Ascending aorta (tissue), 2 donors: ENCODE measurements around the gene RAMP1. TPM values are rescaled to one million over a fixed set of nuclear protein-coding genes. Genes with fewer than 3 reads are reported as not detected.
A peak's percentile ranks its signal among the peaks of the same experiment; 100 is the strongest.

Experiments
- DNase-seq, 2 donors: peaks; one replicate each; pipeline ENCODE4 v3.0.0-alpha.2; 2019; ENCODE audit warnings: low spot score in 2 of 2
- H3K27ac ChIP-seq, 2 donors: fragments of 200-600 bp; sonication (generic); one replicate each; pipeline ENCODE4 v1.5.1; 2016 to 2017; ENCODE audit warnings: mild to moderate bottlenecking in 1 of 2
- H3K27me3 ChIP-seq: fragments of 200-600 bp; sonication (generic); one replicate; pipeline ENCODE4 v1.5.1; 2017
- H3K36me3 ChIP-seq, 2 donors: fragments of 200-600 bp; sonication (generic); one replicate each; pipeline ENCODE4 v1.5.1; 2016
- H3K4me1 ChIP-seq, 2 donors: fragments of 200-600 bp; sonication (generic); one replicate each; pipeline ENCODE4 v1.5.1; 2016 to 2017; ENCODE audit warnings: mild to moderate bottlenecking in 1 of 2
- H3K4me3 ChIP-seq, 2 donors: fragments of 200-600 bp; sonication (generic); one replicate each; pipeline ENCODE4 v1.5.1; 2016 to 2017; ENCODE audit warnings: mild to moderate bottlenecking in 1 of 2
- H3K9me3 ChIP-seq, 2 donors: fragments of 200-600 bp; sonication (generic); one replicate each; pipeline ENCODE4 v1.5.1; 2016
- CTCF ChIP-seq, 3 experiments: fragments of 200-600 bp in 2 of 3; fragments of 450-650 bp in 1 of 3; sonication (generic) in 2 of 3; IDR thresholded peaks; one replicate each; pipeline ENCODE4 v1.5.1; 2016 to 2019; ENCODE audit warnings: antibody characterized with exemption in 3 of 3, mild to moderate bottlenecking in 1 of 3, moderate library complexity in 1 of 3
- intact Hi-C: fragments of 100-400 bp; cut with DNase I; formaldehyde crosslinking; loops from one replicate; pipeline ENCODE4 v1.15.1; 2023
- total RNA-seq: library from RNA; depleted of rRNA; stranded (reverse); fragments of >200 nt; gene quantifications from one replicate; pipeline ENCODE4 v1.1.0, GENCODE V29; 2016

The RAMP1 gene
- 191 TPM for total RNA-seq

GRCh38 chr2:237859533-237860272 is at the start of gene RAMP1:
RAMP1 (plus strand) TSS chr2:237859623; CDS start chr2:237859676, 53 bp downstream.
- intact Hi-C loops, result loop anchor here (1.0 to 10.0 kb wide), 6 partner anchors 46 to 403 kb away; partner anchors contain the start of gene HES6
- H3K4me1 ChIP-seq, result peaks cover 4 to 39% of the 10 kb centered on the region in 2 donors

GRCh38 chr2:237815637-237816036 is 43.8 kb upstream of the RAMP1 start:
- H3K36me3 ChIP-seq, result no peaks in the 10 kb centered on the region
- intact Hi-C loops, result no loop called here

More at GRCh38 chr2:237859533-237860272, at the start of gene RAMP1:
- no peaks in the 10 kb centered on the region for H3K27me3 ChIP-seq
- H3K27ac ChIP-seq, result peak within 1 kb of the TSS; percentile 97 to 98
- no peaks in the 10 kb centered on the region for H3K36me3 ChIP-seq
- H3K9me3 ChIP-seq, result no peaks in the 10 kb centered on the region
- H3K4me3 ChIP-seq, result peak within 1 kb of the TSS; percentile 81 to 87
- DNase-seq, result no peak
- no peak for TF ChIP-seq CTCF (IDR thresholded peaks at IDR 0.05)

GRCh38 chr2:237816531-237816930 is 42.9 kb upstream of the RAMP1 start:
- no peaks in the 10 kb centered on the region for H3K36me3 ChIP-seq
- no peak for DNase-seq
- H3K9me3 ChIP-seq, result no peaks in the 10 kb centered on the region
- no peak overlapping the region for H3K27ac ChIP-seq
- no peak overlapping the region for H3K4me3 ChIP-seq
- H3K27me3 ChIP-seq, result no peaks in the 10 kb centered on the region
- H3K4me1 ChIP-seq, result no peaks in the 10 kb centered on the region
- no peak for TF ChIP-seq CTCF (IDR thresholded peaks at IDR 0.05)
- intact Hi-C loops, result no loop called here

More at GRCh38 chr2:237815637-237816036, 43.8 kb upstream of the RAMP1 start:
- Histone ChIP-seq H3K27ac (no peak overlapping the region), H3K4me3 (no peak overlapping the region), H3K9me3 (no peaks in the 10 kb centered on the region), H3K4me1 (no peaks in the 10 kb centered on the region), H3K27me3 (no peaks in the 10 kb centered on the region)
- DNase-seq, result no peak
- TF ChIP-seq CTCF (IDR thresholded peaks at IDR 0.05), result no peak

- DNase-seq, result no peak
- no peak for TF ChIP-seq CTCF (IDR thresholded peaks at IDR 0.05)
- Histone ChIP-seq H3K4me3 (no peak overlapping the region), H3K27me3 (no peaks in the 10 kb centered on the region), H3K9me3 (no peaks in the 10 kb centered on the region), H3K36me3 (no peaks in the 10 kb centered on the region), H3K27ac (no peak overlapping the region), H3K4me1 (no peaks in the 10 kb centered on the region)
- intact Hi-C loops, result no loop called here
Observed at GRCh38 chr2:237818066-237818473, 41.4 kb upstream of the RAMP1 start.

GRCh38 chr2:237819231-237819630 is 40.2 kb upstream of the RAMP1 start:
- no peaks in the 10 kb centered on the region for H3K4me1 ChIP-seq
- H3K27ac ChIP-seq, result no peak overlapping the region
- H3K9me3 ChIP-seq, result no peaks in the 10 kb centered on the region
- no peak for DNase-seq
- no peaks in the 10 kb centered on the region for H3K36me3 ChIP-seq
- no peak for TF ChIP-seq CTCF (IDR thresholded peaks at IDR 0.05)
- H3K4me3 ChIP-seq, result no peak overlapping the region
- intact Hi-C loops, result no loop called here
- H3K27me3 ChIP-seq, result no peaks in the 10 kb centered on the region
